ENCODE measurements around the gene RMND1. TPM values are rescaled to one million over a fixed set of nuclear protein-coding genes. Genes with fewer than 3 reads are reported as not detected.
"Not testable (repeated sequence)": the region's sequence is repeated elsewhere in the genome, so short reads cannot be mapped to it uniquely, and the experiment has no call there.

Gene RMND1
- total and polyA plus RNA-seq, 2 of the 13 experiments (the other 11 are each of a cell fraction or from before 2014, with no cell fraction given) = 34.0 to 72.5 TPM

GRCh38 chr6:151455751-151456398 is 3.9 kb upstream of the RMND1 start:
- H3K9ac ChIP-seq (ENCODE audit: insufficient read depth, low read depth, low read length); CTCF ChIA-PET (ENCODE audit: low intra/inter-chr PET ratio, low total read pairs); BruUV-seq (replicated peaks); H3K9me3 ChIP-seq (ENCODE audit: low read length); H3K4me2 ChIP-seq (ENCODE audit: low read depth, low read length); H3K4me3 ChIP-seq (replicated peaks in 1 of 3; ENCODE audit: insufficient read depth in 1 of 3, low read depth in 2 of 3, low read length in 3 of 3); ATAC-seq; POLR2A ChIA-PET; H4K20me1 ChIP-seq (ENCODE audit: insufficient read depth, low read length); H2AFZ ChIP-seq (ENCODE audit: low read length); intact Hi-C loops (cut with micrococcal nuclease; ENCODE audit: unreplicated experiment); FAIRE-seq; H3K27me3 ChIP-seq (ENCODE audit: control insufficient read depth in 1 of 2, insufficient read depth in 2 of 2, low read length in 2 of 2); in situ Hi-C loops (cut with HindIII; ENCODE audit: extremely low pct_ligation_motif_present, low pct_unique_long_range_greater_than_20kb); H3K27ac ChIP-seq (ENCODE audit: extremely low read length, insufficient read depth, low read length); DNase-seq (ENCODE audit: low spot score); TF ChIP-seq SOX13 (IDR thresholded peaks at IDR 0.05): not testable (repeated sequence)
- H3K79me2 ChIP-seq (ENCODE audit: insufficient read depth, low read length) = peaks cover 40% of the 10 kb centered on the region
- H3K36me3 ChIP-seq (replicated peaks in 1 of 2; ENCODE audit: control insufficient read depth in 1 of 2, insufficient read depth in 2 of 2, low read length in 2 of 2) = peaks cover 8 to 15% of the 10 kb centered on the region in 2 experiments; a peak in 4 of 5 replicates
- WGBS (ENCODE audit: low lambda C conversion rate) = 67% methylated on average over 10 of the region's 10 CpGs
- H3K4me1 ChIP-seq (ENCODE audit: insufficient read depth, low read length) = peaks cover 36% of the 10 kb centered on the region
- TF ChIP-seq CEBPB (IDR thresholded peaks at IDR 0.05; ENCODE audit: borderline replicate concordance, low read depth, low read length) (peak; percentile 43; the same call in 1 of the 2 replicates), TFE3 (CRISPR knock-in tag; IDR thresholded peaks at IDR 0.05) (peak; percentile 23; the same call in 1 of the 2 replicates), ATF4 (CRISPR knock-in tag; IDR thresholded peaks at IDR 0.05) (peak in 1 of 2 experiments; percentile 59; a peak in 1 of 4 replicates), ZNF644 (CRISPR knock-in tag; IDR thresholded peaks at IDR 0.05; ENCODE audit: low read depth) (0 out of 2 replicates have a peak, but pooled peaks have one; percentile 20), ONECUT2 (CRISPR knock-in tag; IDR thresholded peaks at IDR 0.05) (0 out of 2 replicates have a peak, but pooled peaks have one; percentile 22), GATAD2A (CRISPR knock-in tag; IDR thresholded peaks at IDR 0.05) (peak; percentile 41; the same call in 1 of the 2 replicates), RAD21 (CRISPR knock-in tag; IDR thresholded peaks at IDR 0.05) (peak; percentile 27; the same call in 1 of the 2 replicates), SOX13 (CRISPR knock-in tag; conservative IDR thresholded peaks at IDR 0.05 in 1 of 2, IDR thresholded peaks at IDR 0.05 in 1 of 2) (0 out of 4 replicates have a peak, but pooled peaks of 1 of the 2 experiments have one; percentile 15)
- TF ChIP-seq, protein P1, sequence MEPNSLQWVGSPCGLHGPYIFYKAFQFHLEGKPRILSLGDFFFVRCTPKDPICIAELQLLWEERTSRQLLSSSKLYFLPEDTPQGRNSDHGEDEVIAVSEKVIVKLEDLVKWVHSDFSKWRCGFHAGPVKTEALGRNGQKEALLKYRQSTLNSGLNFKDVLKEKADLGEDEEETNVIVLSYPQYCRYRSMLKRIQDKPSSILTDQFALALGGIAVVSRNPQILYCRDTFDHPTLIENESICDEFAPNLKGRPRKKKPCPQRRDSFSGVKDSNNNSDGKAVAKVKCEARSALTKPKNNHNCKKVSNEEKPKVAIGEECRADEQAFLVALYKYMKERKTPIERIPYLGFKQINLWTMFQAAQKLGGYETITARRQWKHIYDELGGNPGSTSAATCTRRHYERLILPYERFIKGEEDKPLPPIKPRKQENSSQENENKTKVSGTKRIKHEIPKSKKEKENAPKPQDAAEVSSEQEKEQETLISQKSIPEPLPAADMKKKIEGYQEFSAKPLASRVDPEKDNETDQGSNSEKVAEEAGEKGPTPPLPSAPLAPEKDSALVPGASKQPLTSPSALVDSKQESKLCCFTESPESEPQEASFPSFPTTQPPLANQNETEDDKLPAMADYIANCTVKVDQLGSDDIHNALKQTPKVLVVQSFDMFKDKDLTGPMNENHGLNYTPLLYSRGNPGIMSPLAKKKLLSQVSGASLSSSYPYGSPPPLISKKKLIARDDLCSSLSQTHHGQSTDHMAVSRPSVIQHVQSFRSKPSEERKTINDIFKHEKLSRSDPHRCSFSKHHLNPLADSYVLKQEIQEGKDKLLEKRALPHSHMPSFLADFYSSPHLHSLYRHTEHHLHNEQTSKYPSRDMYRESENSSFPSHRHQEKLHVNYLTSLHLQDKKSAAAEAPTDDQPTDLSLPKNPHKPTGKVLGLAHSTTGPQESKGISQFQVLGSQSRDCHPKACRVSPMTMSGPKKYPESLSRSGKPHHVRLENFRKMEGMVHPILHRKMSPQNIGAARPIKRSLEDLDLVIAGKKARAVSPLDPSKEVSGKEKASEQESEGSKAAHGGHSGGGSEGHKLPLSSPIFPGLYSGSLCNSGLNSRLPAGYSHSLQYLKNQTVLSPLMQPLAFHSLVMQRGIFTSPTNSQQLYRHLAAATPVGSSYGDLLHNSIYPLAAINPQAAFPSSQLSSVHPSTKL (CRISPR knock-in tag; IDR thresholded peaks at IDR 0.05) = peak; percentile 49; the same call in 1 of the 2 replicates
- TF ChIP-seq, protein P2, sequence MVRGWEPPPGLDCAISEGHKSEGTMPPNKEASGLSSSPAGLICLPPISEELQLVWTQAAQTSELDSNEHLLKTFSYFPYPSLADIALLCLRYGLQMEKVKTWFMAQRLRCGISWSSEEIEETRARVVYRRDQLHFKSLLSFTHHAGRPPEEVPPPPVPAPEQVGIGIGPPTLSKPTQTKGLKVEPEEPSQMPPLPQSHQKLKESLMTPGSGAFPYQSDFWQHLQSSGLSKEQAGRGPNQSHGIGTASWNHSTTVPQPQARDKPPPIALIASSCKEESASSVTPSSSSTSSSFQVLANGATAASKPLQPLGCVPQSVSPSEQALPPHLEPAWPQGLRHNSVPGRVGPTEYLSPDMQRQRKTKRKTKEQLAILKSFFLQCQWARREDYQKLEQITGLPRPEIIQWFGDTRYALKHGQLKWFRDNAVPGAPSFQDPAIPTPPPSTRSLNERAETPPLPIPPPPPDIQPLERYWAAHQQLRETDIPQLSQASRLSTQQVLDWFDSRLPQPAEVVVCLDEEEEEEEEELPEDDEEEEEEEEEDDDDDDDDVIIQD (CRISPR knock-in tag; IDR thresholded peaks at IDR 0.05; ENCODE audit: low read depth) = 0 out of 2 replicates have a peak, but pooled peaks have one; percentile 15

All from HepG2 (cell line).